ENCODE data around the gene PLA2G7. TPM values are rescaled to one million over a fixed set of nuclear protein-coding genes. Genes with fewer than 3 reads are reported as not detected.

PLA2G7 gene
- polyA plus RNA-seq, 5 donors, result 0.73 to 1.6 (median 1.3) TPM

DNA sequence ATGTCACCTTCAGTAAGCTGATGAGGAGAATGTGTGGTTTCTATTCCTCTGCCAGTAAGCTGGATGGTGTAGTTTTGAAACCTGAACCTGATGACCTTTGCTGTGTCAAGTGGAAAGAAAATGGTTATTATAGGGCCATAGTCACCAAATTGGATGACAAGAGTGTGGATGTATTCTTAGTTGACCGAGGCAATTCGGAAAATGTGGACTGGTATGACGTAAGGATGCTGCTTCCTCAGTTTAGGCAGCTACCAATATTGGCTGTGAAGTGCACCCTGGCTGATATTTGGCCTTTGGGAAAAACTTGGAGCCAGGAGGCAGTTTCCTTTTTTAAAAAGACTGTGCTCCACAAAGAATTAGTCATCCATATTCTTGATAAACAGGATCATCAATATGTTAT lies 45.5 kb downstream of the PLA2G7 start:
- no peak for DNase-seq

DNA sequence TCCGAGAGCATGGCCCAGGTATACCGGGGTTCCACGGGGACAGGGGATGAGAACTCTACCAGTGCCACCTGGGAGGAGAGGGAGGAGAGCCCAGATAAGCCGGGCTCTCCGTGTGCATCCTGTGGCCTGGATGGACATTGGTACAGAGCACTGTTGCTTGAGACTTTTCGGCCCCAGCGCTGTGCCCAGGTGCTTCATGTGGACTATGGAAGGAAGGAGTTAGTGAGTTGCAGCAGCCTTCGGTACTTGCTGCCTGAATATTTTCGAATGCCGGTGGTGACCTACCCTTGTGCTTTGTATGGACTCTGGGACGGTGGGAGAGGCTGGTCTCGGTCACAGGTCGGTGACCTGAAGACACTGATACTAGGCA lies 46.2 kb downstream of the PLA2G7 start:
- DNase-seq, result no peak

DNA sequence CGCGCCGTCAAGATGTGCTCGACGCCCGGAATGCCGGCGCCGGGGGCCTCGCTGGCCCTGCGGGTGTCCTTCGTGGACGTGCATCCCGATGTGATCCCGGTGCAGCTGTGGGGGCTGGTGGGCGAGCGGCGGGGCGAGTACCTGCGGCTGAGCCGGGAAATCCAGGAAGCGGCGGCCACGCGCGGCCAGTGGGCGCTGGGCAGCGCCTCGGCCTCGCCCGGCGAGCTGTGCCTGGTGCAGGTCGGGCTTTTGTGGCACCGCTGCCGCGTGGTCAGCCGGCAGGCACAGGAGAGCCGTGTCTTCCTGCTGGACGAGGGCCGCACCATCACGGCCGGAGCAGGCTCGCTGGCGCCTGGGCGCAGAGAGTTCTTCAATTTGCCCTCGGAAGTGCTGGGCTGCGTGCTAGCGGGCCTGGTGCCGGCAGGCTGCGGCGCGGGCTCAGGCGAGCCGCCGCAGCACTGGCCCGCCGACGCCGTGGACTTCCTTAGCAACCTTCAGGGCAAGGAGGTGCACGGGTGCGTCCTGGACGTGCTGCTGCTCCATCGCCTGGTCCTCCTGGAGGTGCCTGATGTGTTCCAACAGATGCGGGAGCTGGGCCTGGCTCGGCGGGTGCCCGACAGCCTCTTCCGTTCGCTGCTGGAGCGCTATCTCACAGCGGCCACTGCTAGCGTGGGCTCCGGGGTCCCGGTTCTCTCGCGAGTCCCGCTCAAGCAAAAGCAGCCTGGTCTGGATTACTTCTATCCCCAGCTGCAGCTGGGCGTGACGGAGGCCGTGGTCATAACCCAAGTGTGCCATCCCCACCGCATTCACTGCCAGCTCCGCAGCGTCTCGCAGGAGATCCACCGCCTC lies 46.8 kb downstream of the PLA2G7 start:
- DNase-seq, result no peak

DNA sequence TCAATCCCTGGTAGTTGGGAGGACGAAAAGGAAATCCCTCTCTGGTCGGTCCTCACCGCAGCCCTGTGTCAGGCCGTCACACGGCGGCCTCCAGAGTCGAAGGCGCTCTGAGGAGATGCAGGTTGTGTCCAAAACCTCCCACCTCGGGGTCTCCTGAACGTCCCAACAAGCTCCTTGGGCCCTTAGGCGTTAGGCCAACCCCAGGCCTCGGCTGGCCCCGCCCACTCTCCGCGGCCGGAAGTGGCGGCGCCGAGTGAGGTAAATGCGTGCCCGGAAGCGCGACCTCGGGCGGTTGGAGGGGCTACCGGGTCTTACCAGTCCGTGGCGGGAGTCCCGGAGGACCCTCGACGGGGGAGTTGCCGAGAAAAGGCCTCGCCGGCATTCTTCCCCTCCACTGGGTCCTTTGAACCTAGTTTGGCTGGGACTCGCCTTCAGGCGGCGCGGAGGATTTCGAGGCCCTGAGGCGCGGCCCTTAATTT lies 47.5 kb downstream of the PLA2G7 start, which contains the start of gene TDRD6:
TSS of gene TDRD6 (plus strand) at position 267 of the 479 bp plus-strand sequence. CDS start 244 bp downstream, outside the sequence.
- no peak for DNase-seq

DNA sequence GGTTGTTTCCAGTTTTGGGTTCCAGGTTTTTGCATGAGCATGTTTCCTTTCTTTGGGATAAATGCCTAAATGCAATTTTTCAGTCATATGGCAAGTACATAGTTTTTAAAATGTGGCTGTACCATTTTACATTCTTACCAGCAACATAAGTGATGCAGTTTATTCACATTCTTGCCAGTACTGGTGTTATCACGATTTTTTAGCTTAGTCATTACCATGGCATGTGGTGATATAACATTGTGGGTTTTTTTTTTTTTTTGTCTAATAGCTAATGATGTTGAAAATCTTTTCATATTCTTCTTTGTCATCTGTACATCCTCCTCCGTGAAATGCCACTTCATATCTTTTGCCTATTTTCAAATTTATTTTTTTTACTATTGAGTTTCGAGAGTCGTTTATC lies 50.4 kb downstream of the PLA2G7 start:
- DNase-seq, result no peak

DNA sequence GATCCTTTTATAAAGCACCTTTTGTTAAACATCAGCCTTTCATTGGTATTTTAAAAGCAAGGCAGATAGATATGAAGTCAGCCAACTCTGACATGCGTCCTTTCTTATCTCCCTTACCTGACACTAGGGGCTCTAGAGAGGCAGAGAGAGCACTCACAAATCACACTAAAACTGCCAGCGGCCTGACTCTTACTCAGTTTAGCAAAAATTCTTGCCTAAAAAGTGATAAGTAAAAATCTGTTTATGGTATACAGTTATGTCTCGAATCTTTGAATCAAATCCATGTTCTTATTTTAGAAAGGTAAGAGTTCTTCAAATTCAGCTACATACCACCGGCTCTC lies 57.9 kb downstream of the PLA2G7 start:
- DNase-seq, result no peak

DNA sequence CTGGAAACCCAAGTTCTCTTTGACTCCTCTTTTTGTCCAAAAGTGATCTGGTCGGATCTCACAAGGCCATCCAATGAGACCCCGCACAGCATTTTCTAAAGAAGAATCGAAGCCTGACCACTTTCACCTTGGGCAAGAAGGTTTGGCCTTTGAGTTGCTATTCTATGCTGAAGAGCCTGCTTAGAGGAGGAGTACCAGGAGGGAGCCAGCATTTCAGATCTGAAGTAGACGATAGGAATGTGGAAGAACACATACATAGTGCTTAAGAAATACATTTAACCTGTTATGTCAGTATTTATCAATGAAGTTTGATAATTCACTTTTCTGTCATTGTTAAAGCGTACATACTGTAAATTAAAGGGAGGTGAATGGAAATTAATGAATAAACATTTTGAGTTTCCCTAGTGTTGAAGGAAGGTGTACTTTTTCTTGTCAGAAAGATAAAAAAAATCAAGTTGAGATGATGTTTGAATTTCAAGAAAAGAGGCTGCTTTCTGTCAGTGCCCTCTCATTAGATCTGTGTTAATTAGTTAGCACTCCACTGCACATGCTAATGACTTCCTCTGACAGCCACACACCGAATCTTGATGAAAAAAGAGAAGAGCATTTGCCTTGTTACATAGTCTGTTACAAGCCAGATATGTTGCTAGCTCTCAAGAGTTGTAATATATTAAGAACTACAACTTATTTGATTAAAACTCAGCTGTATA lies 58.4 kb downstream of the PLA2G7 start:
- DNase-seq, result no peak

DNA sequence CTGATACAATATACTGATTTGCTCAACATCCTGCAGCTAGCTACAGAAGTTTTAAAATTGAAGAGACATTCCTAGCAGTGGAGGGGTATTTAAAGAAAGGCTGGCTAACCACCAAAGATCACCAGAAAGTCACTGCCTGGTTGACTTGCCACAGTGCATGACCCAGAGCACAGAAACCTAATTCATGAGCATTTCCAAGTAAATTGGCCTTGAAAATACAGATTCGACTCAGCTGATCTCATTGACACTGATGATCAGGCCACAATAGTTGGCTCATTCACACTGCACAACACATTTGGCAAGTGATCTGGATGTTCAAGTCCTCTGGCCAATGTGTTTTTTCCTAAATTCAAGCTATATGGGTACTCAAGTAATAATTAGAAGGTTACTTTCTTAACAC lies 60.8 kb downstream of the PLA2G7 start:
- no peak for DNase-seq

DNA sequence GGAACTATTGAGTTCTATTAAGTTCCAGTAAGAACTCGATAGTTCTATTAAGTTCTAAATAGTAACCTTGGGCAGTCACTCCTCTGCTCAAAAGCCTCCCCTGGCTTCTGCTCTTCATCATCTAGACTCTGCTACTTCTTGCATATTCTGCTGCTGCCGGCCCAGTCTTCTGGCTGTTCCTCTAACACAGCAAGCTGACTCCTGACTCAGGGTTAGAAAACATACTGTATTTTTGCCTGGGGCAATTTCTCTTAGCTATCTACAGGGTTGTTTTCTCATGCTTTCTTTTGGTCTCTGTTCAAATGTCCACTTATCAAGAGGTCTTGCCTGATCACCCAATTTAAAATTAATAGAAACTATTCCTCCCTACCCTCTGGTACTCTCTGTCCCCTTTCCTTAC lies 67.8 kb downstream of the PLA2G7 start:
- DNase-seq, result no peak

DNA sequence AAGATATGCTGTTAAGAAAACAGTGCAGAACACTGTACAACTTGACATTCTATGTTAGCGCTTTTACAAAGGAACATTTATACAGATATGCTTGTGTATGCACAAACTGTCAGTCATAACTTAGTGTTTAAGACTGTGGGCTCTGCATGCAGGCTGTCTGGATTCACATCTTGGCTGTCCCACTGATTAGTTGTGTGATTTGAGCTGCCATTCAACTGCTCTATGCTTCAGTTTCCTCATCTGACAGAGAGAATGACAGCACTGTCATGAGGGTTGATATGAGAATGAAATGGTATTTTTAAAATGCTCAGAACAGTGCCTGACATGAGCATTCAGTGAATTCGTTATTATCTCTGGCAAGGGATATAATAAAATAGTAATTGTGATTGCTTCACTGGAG lies 73.7 kb downstream of the PLA2G7 start:
- DNase-seq, result no peak

DNA sequence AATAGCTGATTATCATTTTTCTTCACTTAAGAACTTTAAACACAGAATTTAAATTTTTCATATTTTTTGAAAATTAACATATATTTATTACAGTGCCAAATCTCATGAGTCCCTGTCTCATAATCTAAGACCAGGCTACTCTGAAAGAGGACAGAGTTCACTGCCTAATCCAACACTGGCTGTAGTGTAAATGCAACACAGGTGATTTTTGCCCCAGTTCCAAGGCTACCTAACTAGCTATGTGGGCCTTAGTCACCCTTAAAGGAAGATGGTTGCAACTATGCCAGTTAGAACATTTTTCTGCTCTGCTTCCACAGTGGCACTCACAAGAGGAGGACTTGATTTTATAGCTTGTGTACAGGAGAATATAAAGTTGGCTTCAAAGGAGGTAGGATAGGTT lies 77.5 kb downstream of the PLA2G7 start:
- DNase-seq, result no peak

DNA sequence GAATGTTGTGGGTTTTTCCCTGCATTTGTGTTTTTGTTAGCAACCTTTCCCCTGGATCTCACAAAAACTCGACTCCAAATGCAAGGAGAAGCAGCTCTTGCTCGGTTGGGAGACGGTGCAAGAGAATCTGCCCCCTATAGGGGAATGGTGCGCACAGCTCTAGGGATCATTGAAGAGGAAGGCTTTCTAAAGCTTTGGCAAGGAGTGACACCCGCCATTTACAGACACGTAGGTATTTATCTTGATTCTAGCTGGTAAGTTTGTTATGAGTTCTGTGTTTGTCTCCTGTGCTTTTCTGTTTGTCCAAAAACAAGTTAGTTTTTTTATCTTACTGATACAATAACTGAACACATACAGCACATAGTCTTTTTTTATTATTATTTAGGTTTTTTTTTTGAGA lies 79.4 kb downstream of the PLA2G7 start:
- DNase-seq, result no peak

Other genes with a start within 250 kb of the PLA2G7 start
- gene RCAN2, start 243.9 kb downstream of the PLA2G7 start, polyA plus RNA-seq (ENCODE audit: insufficient read depth in 1 of 5, insufficient read length in 5 of 5, low replicate concordance in 1 of 5), result 1 to 10 TPM; 2.4 to 3.3 (median 2.9) TPM
- gene CYP39A1, start 82.6 kb downstream of the PLA2G7 start, polyA plus RNA-seq (ENCODE audit: insufficient read depth in 1 of 5, insufficient read length in 5 of 5, low replicate concordance in 1 of 5), result 10 to 100 TPM in 3 of 5 donors, 1 to 10 TPM in 2; 5.9 to 13.1 (median 11.6) TPM
- 100 to 1,000 TPM in 3 of 5 donors, 10 to 100 TPM in 2; 68.2 to 145 (median 113) TPM for gene SLC25A27, start 82.4 kb downstream of the PLA2G7 start, polyA plus RNA-seq (ENCODE audit: insufficient read depth in 1 of 5, insufficient read length in 5 of 5, low replicate concordance in 1 of 5)
- 1 to 10 TPM; 1.3 to 2.6 (median 2.4) TPM for gene TDRD6, start 47.5 kb downstream of the PLA2G7 start, polyA plus RNA-seq (ENCODE audit: insufficient read depth in 1 of 5, insufficient read length in 5 of 5, low replicate concordance in 1 of 5)
- gene ANKRD66, start 11.6 kb upstream of the PLA2G7 start, polyA plus RNA-seq (ENCODE audit: insufficient read depth in 1 of 5, insufficient read length in 5 of 5, low replicate concordance in 1 of 5), result 1 to 10 TPM in 4 of 5 donors, under 1 TPM in 1; 0.34 to 4.2 (median 3.2) TPM
- under 1 TPM in 3 of 5 donors, not detected in 2; 0.04 to 0.28 (median 0.22) TPM for gene MEP1A, start 58.0 kb upstream of the PLA2G7 start, polyA plus RNA-seq (ENCODE audit: insufficient read depth in 1 of 5, insufficient read length in 5 of 5, low replicate concordance in 1 of 5)
- 100 to 1,000 TPM in 4 of 5 donors, 10 to 100 TPM in 1; 92.2 to 166 (median 130) TPM for gene ADGRF5, start 186.6 kb upstream of the PLA2G7 start, polyA plus RNA-seq (ENCODE audit: insufficient read depth in 1 of 5, insufficient read length in 5 of 5, low replicate concordance in 1 of 5)

Measured in right lung (tissue), 5 donors.